Stimulated activated CD4-positive, alpha-beta T cell treated with anti-CD3 and anti-CD28 coated beads, Interleukin-1b, Interleukin-23, amount 100 ng/mL, for 48 hours (primary cell): ENCODE measurements around the gene MRPL39.
A peak's percentile ranks its signal among the peaks of the same experiment; 100 is the strongest.

Experiments used
- DNase-seq: peaks from one replicate; pipeline ENCODE4 v3.0.0-alpha.2; 2020

MRPL39 gene

GRCh38 chr21:25566645-25567044 lies 40.6 kb downstream of the MRPL39 start:
- no peak for DNase-seq

- DNase-seq, result no peak
These were observed 41.7 kb downstream of the MRPL39 start for GRCh38 chr21:25565272-25566211.

- DNase-seq, result no peak
These were observed 42.8 kb downstream of the MRPL39 start for GRCh38 chr21:25564349-25564948.

GRCh38 chr21:25563361-25564116 lies 43.7 kb downstream of the MRPL39 start:
- peak; percentile 53 for DNase-seq

GRCh38 chr21:25562660-25563059 lies 44.6 kb downstream of the MRPL39 start:
- no peak for DNase-seq

- DNase-seq, result peak; percentile 85
These were observed 45.3 kb downstream of the MRPL39 start for GRCh38 chr21:25561668-25562641.

GRCh38 chr21:25560891-25561290 lies 46.4 kb downstream of the MRPL39 start:
- DNase-seq, result no peak

GRCh38 chr21:25560271-25560685 lies 47.0 kb downstream of the MRPL39 start:
- DNase-seq, result no peak

GRCh38 chr21:25559746-25560145 lies 47.5 kb downstream of the MRPL39 start:
- no peak for DNase-seq

GRCh38 chr21:25558123-25558522 lies 49.2 kb downstream of the MRPL39 start:
- no peak for DNase-seq

GRCh38 chr21:25557180-25557579 lies 50.1 kb downstream of the MRPL39 start:
- DNase-seq, result no peak

- no peak for DNase-seq
These were observed 51.2 kb downstream of the MRPL39 start for GRCh38 chr21:25556091-25556490.

GRCh38 chr21:25555492-25555891 lies 51.8 kb downstream of the MRPL39 start:
- DNase-seq, result no peak

GRCh38 chr21:25552856-25553255 lies 54.4 kb downstream of the MRPL39 start:
- no peak for DNase-seq

- no peak for DNase-seq
These were observed 55.7 kb downstream of the MRPL39 start for GRCh38 chr21:25551569-25551968.

- DNase-seq, result no peak
These were observed 56.7 kb downstream of the MRPL39 start for GRCh38 chr21:25550352-25551120.

GRCh38 chr21:25541042-25541441 lies 66.2 kb downstream of the MRPL39 start:
- DNase-seq, result no peak

GRCh38 chr21:25539606-25540005 lies 67.7 kb downstream of the MRPL39 start:
- no peak for DNase-seq

- DNase-seq, result no peak
These were observed 70.1 kb downstream of the MRPL39 start for GRCh38 chr21:25537174-25537573.

GRCh38 chr21:25536752-25537151 lies 70.5 kb downstream of the MRPL39 start:
- no peak for DNase-seq

GRCh38 chr21:25535849-25536248 lies 71.4 kb downstream of the MRPL39 start:
- no peak for DNase-seq
